Common myeloid progenitor, CD34-positive (primary cell): ENCODE data around the gene GRID1.

Experiments
- CTCF ChIA-PET: fragments of 350-600 bp; sonication (Branson Sonifier 250); formaldehyde crosslinking; loops from one replicate; lab custom pipeline; 2021; ENCODE audit warnings: antibody characterized with exemption; lab: Charles Lee
- POLR2A ChIA-PET: fragments of 350-600 bp; sonication (Branson Sonifier 250); formaldehyde crosslinking; loops from one replicate; lab custom pipeline; 2021; ENCODE audit warnings: antibody characterized with exemption; lab: Charles Lee
- DNase-seq, 3 donors: peaks; one replicate each; pipeline versions ENCODE4 v3.0.0 to v3.0.0-alpha.2; 2013
- H3K27ac ChIP-seq, 2 experiments: 1 replicate in 1 of 2; 2 replicates in 1 of 2; pipeline ENCODE4 v1.7.0; 2013; ENCODE audit warnings: inconsistent platforms in 2 of 2, low read length in 2 of 2, mild to moderate bottlenecking in 2 of 2, low read depth in 1 of 2, moderate library complexity in 1 of 2; ENCODE audit not compliant: severe bottlenecking in 2 of 2, insufficient read depth in 1 of 2, poor library complexity in 1 of 2
- H3K27me3 ChIP-seq, 5 experiments: replicated peaks in 2 of 5; 1 replicate in 3 of 5; 2 replicates in 2 of 5; pipeline versions ENCODE4 v1.6.1 to v1.7.0; 2013; ENCODE audit warnings: low read length in 4 of 5, mild to moderate bottlenecking in 2 of 5, moderate library complexity in 2 of 5, inconsistent platforms in 1 of 5; ENCODE audit not compliant: insufficient read depth in 5 of 5, control insufficient read depth in 4 of 5
- H3K36me3 ChIP-seq, 4 experiments: 1 replicate in 2 of 4; 2 replicates in 2 of 4; pipeline versions ENCODE4 v1.6.1 to v1.7.0; 2013; ENCODE audit warnings: low read length in 3 of 4, control low read depth in 1 of 4, mild to moderate bottlenecking in 1 of 4; ENCODE audit not compliant: control insufficient read depth in 4 of 4, insufficient read depth in 4 of 4
- H3K4me1 ChIP-seq, 4 experiments: 1 replicate in 3 of 4; 2 replicates in 1 of 4; pipeline versions ENCODE4 v1.6.1 to v1.7.1; 2013; ENCODE audit warnings: low read length in 3 of 4, mild to moderate bottlenecking in 3 of 4, control low read depth in 1 of 4, inconsistent platforms in 1 of 4, moderate library complexity in 1 of 4; ENCODE audit not compliant: control insufficient read depth in 4 of 4, insufficient read depth in 4 of 4; ENCODE audit errors: control extremely low read depth in 1 of 4
- H3K4me3 ChIP-seq, 7 experiments: 1 replicate in 4 of 7; 2 replicates in 3 of 7; pipeline versions ENCODE4 v1.5.1 to v1.7.0; 2013; ENCODE audit warnings: mild to moderate bottlenecking in 7 of 7, low read length in 6 of 7, moderate library complexity in 6 of 7, inconsistent platforms in 2 of 7, low read depth in 2 of 7, control low read depth in 1 of 7; ENCODE audit not compliant: insufficient read depth in 4 of 7, control insufficient read depth in 1 of 7; ENCODE audit errors: extremely low read depth in 1 of 7
- H3K9me3 ChIP-seq, 5 experiments: 1 replicate in 4 of 5; 2 replicates in 1 of 5; pipeline versions ENCODE4 v1.6.1 to v1.7.1; 2013; ENCODE audit warnings: low read length in 4 of 5, mild to moderate bottlenecking in 2 of 5, inconsistent platforms in 1 of 5, low read depth in 1 of 5, moderate library complexity in 1 of 5; ENCODE audit not compliant: control insufficient read depth in 4 of 5, insufficient read depth in 2 of 5; ENCODE audit errors: control extremely low read depth in 1 of 5
- WGBS: methylation state at CpG from one replicate; pipeline ENCODE4 v1.1.5; 2013; ENCODE audit not compliant: insufficient coverage; 5-methylcytosine and 5-hydroxymethylcytosine counted together

GRID1 gene

GRCh38 chr10:86253091-86254072 lies 113.2 kb downstream of the GRID1 start:
- WGBS: 84% methylated on average over 12 of the region's 14 CpGs
- ChIA-PET CTCF (interaction anchor here (1.6 kb wide), 1 partner anchor 14 kb away, joined by 4 read pairs; no protein-coding TSS in a partner anchor), POLR2A (no interaction called here)
- Histone ChIP-seq H3K9me3 (peaks cover 0 to 5% (median 0%) of the 10 kb centered on the region in 5 experiments), H3K27me3 (no peaks in the 10 kb centered on the region), H3K27ac (no peak overlapping the region), H3K4me3 (no peak overlapping the region), H3K36me3 (no peaks in the 10 kb centered on the region), H3K4me1 (no peaks in the 10 kb centered on the region)
- DNase-seq: no peak

- DNase-seq: no peak
- 81% methylated on average over 3 of the region's 3 CpGs for WGBS
- POLR2A ChIA-PET: no interaction called here
- Histone ChIP-seq H3K4me1 (no peaks in the 10 kb centered on the region), H3K9me3 (peaks cover 0 to 5% (median 0%) of the 10 kb centered on the region in 5 experiments), H3K4me3 (no peak overlapping the region), H3K27ac (no peak overlapping the region), H3K36me3 (no peaks in the 10 kb centered on the region), H3K27me3 (no peaks in the 10 kb centered on the region)
- CTCF ChIA-PET: interaction anchor here (1.6 kb wide), 1 partner anchor 14 kb away, joined by 4 read pairs; no protein-coding TSS in a partner anchor
Measured at GRCh38 chr10:86252556-86252955, 114.0 kb downstream of the GRID1 start.

GRCh38 chr10:86252079-86252478 lies 114.5 kb downstream of the GRID1 start:
- WGBS: 93% methylated on average over 6 of the region's 7 CpGs
- no peak for DNase-seq
- no peak overlapping the region for H3K4me3 ChIP-seq
- H3K9me3 ChIP-seq: peaks cover 0 to 5% (median 0%) of the 10 kb centered on the region in 5 experiments
- H3K4me1 ChIP-seq: no peaks in the 10 kb centered on the region
- no peaks in the 10 kb centered on the region for H3K27me3 ChIP-seq
- no peaks in the 10 kb centered on the region for H3K36me3 ChIP-seq
- ChIA-PET POLR2A (no interaction called here), CTCF (no interaction called here)
- H3K27ac ChIP-seq: no peak overlapping the region

GRCh38 chr10:86251426-86251825 lies 115.2 kb downstream of the GRID1 start:
- no peak for DNase-seq
- no peak overlapping the region for H3K27ac ChIP-seq
- 96% methylated on average over 2 of the region's 2 CpGs for WGBS
- no peaks in the 10 kb centered on the region for H3K36me3 ChIP-seq
- H3K4me3 ChIP-seq: no peak overlapping the region
- CTCF ChIA-PET: no interaction called here
- H3K27me3 ChIP-seq: no peaks in the 10 kb centered on the region
- POLR2A ChIA-PET: no interaction called here
- peaks cover 0 to 5% (median 0%) of the 10 kb centered on the region in 5 experiments for H3K9me3 ChIP-seq
- no peaks in the 10 kb centered on the region for H3K4me1 ChIP-seq

- no peak for DNase-seq
- H3K27me3 ChIP-seq: no peaks in the 10 kb centered on the region
- ChIA-PET CTCF (no interaction called here), POLR2A (no interaction called here)
- no peak overlapping the region for H3K4me3 ChIP-seq
- 96% methylated on average over 9 of the region's 15 CpGs for WGBS
- H3K9me3 ChIP-seq: peaks cover 0 to 5% (median 0%) of the 10 kb centered on the region in 5 experiments
- no peaks in the 10 kb centered on the region for H3K36me3 ChIP-seq
- no peaks in the 10 kb centered on the region for H3K4me1 ChIP-seq
- no peak overlapping the region for H3K27ac ChIP-seq
Measured at GRCh38 chr10:86250399-86250798, 116.2 kb downstream of the GRID1 start.

- H3K4me1 ChIP-seq: no peaks in the 10 kb centered on the region
- H3K36me3 ChIP-seq: no peaks in the 10 kb centered on the region
- no peak overlapping the region for H3K27ac ChIP-seq
- POLR2A ChIA-PET: no interaction called here
- no peaks in the 10 kb centered on the region for H3K27me3 ChIP-seq
- peaks cover 0 to 5% (median 0%) of the 10 kb centered on the region in 5 experiments for H3K9me3 ChIP-seq
- CTCF ChIA-PET: no interaction called here
- H3K4me3 ChIP-seq: no peak overlapping the region
- no peak for DNase-seq
Measured at GRCh38 chr10:86249794-86250193, 116.8 kb downstream of the GRID1 start.

- WGBS: 86% methylated on average over 2 of the region's 5 CpGs
- no peaks in the 10 kb centered on the region for H3K27me3 ChIP-seq
- no peak overlapping the region for H3K27ac ChIP-seq
- no peaks in the 10 kb centered on the region for H3K36me3 ChIP-seq
- DNase-seq: no peak
- ChIA-PET POLR2A (no interaction called here), CTCF (no interaction called here)
- H3K4me1 ChIP-seq: no peaks in the 10 kb centered on the region
- H3K4me3 ChIP-seq: no peak overlapping the region
- peaks cover 0 to 5% (median 0%) of the 10 kb centered on the region in 5 experiments for H3K9me3 ChIP-seq
Measured at GRCh38 chr10:86248062-86248461, 118.5 kb downstream of the GRID1 start.
